Endothelial cell of umbilical vein (primary cell): ENCODE data around the gene BCAR3. TPM values are rescaled to one million over a fixed set of nuclear protein-coding genes. Genes with fewer than 3 reads are reported as not detected.

ENCODE experiments used
- BruUV-seq: library from RNA; stranded (reverse); fragments of 400-500 nt; replicated peaks from 2 replicates; lab custom pipeline; 2021; lab: Mats Ljungman, UMichigan
- CTCF ChIA-PET: fragments of 300-600, 350-600 bp; sonication (Branson Sonifier 250); formaldehyde crosslinking; loops from one replicate; lab custom pipeline; 2021; ENCODE audit warnings: antibody characterized with exemption, inconsistent platforms; lab: Charles Lee
- POLR2A ChIA-PET: fragments of 300-600, 350-600 bp; sonication (Branson Sonifier 250); formaldehyde crosslinking; loops from one replicate; lab custom pipeline; 2021; ENCODE audit warnings: antibody characterized with exemption, inconsistent platforms; lab: Charles Lee
- DNase-seq: peaks from one replicate; pipeline ENCODE4 v3.0.0-alpha.2; 2011; ENCODE audit warnings: low read depth, low spot score
- FAIRE-seq: peaks from 2 replicates; lab custom pipeline; 2011; peaks lifted over from hg19 to GRCh38; lab: Jason Lieb, UNC
- H2AFZ ChIP-seq: 2 replicates; pipeline ENCODE4 v1.6.0; 2012; ENCODE audit warnings: low read depth, low read length, control low read depth, inconsistent platforms
- H3K27ac ChIP-seq: 2 replicates; pipeline ENCODE4 v1.5.1; 2011; ENCODE audit warnings: low read depth, mild to moderate bottlenecking, control low read depth, low read length, moderate library complexity; ENCODE audit not compliant: insufficient read depth
- H3K27me3 ChIP-seq, 2 experiments: 2 replicates each; pipeline versions ENCODE4 v1.6.0 to v1.6.1; 2011; ENCODE audit warnings: low read length in 2 of 2, mixed read lengths in 1 of 2; ENCODE audit not compliant: control insufficient read depth in 2 of 2, insufficient read depth in 2 of 2
- H3K36me3 ChIP-seq, 2 experiments: 2 replicates in 1 of 2; 3 replicates in 1 of 2; pipeline ENCODE4 v1.5.1; 2011; ENCODE audit warnings: low read length in 2 of 2, mild to moderate bottlenecking in 1 of 2, moderate library complexity in 1 of 2; ENCODE audit not compliant: control insufficient read depth in 2 of 2, insufficient read depth in 2 of 2; ENCODE audit errors: extremely low read depth in 1 of 2
- H3K4me1 ChIP-seq: 3 replicates; pipeline ENCODE4 v1.5.1; 2011; ENCODE audit warnings: mild to moderate bottlenecking, low read length; ENCODE audit not compliant: control insufficient read depth, insufficient read depth; ENCODE audit errors: extremely low read depth
- H3K4me2 ChIP-seq: 2 replicates; pipeline ENCODE4 v1.6.1; 2011; ENCODE audit warnings: low read length, control low read depth, mixed read lengths; ENCODE audit not compliant: insufficient read depth
- H3K4me3 ChIP-seq, 3 experiments: fragments of 200-600 bp in 1 of 3; sonication (generic), shearing (Covaris generic) in 1 of 3; replicated peaks in 1 of 3; 2 replicates each; pipeline ENCODE4 v1.5.1; 2011 to 2016; ENCODE audit warnings: control low read depth in 3 of 3, low read length in 3 of 3, mild to moderate bottlenecking in 2 of 3, inconsistent platforms in 1 of 3, low read depth in 1 of 3, moderate library complexity in 1 of 3; ENCODE audit not compliant: insufficient read depth in 1 of 3
- H3K79me2 ChIP-seq: 2 replicates; pipeline ENCODE4 v1.6.0; 2012; ENCODE audit warnings: low read length, inconsistent platforms; ENCODE audit not compliant: control insufficient read depth, insufficient read depth
- H3K9ac ChIP-seq: replicated peaks from 2 replicates; pipeline ENCODE3; 2011; ENCODE audit warnings: low read length, control low read depth; ENCODE audit not compliant: insufficient read depth; ENCODE audit errors: extremely low read depth
- H3K9me1 ChIP-seq: replicated peaks from 3 replicates; pipeline ENCODE4 v1.6.0; 2011; ENCODE audit warnings: mild to moderate bottlenecking, low read length; ENCODE audit not compliant: control insufficient read depth, insufficient read depth; ENCODE audit errors: extremely low read depth
- H3K9me3 ChIP-seq: replicated peaks from 2 replicates; pipeline ENCODE4 v1.5.1; 2012; ENCODE audit warnings: low read length, inconsistent platforms; ENCODE audit not compliant: control insufficient read depth, insufficient read depth
- H4K20me1 ChIP-seq: replicated peaks from 2 replicates; pipeline ENCODE3; 2011; ENCODE audit warnings: mild to moderate bottlenecking, low read length; ENCODE audit not compliant: control insufficient read depth, insufficient read depth; ENCODE audit errors: extremely low read depth
- FOS ChIP-seq: IDR thresholded peaks from 2 replicates; pipeline ENCODE4 v1.6.1; 2011; ENCODE audit warnings: mild to moderate bottlenecking, low read length, moderate library complexity, borderline replicate concordance; ENCODE audit not compliant: insufficient read depth
- GATA2 ChIP-seq: IDR thresholded peaks from 2 replicates; pipeline ENCODE4 v1.7.0; 2011; ENCODE audit warnings: low read depth, mild to moderate bottlenecking, moderate library complexity, mixed read lengths, low read length; ENCODE audit not compliant: insufficient read length, insufficient read depth
- POLR2A ChIP-seq: IDR thresholded peaks from 2 replicates; pipeline ENCODE4 v1.6.1; 2012; ENCODE audit warnings: low read depth, mild to moderate bottlenecking, control low read depth, low read length
- dilution Hi-C: fragments of 300-500 bp; cut with MboI; formaldehyde crosslinking; loops from one replicate; pipeline ENCODE4 v1.15.0; 2019; ENCODE audit warnings: low sequenced_read_pairs; ENCODE audit not compliant: extremely low pct_ligation_motif_present
- intact Hi-C: fragments of 100-400 bp; cut with micrococcal nuclease; formaldehyde crosslinking; loops from one replicate; pipeline ENCODE4 v1.10.0; 2022
- polyA plus RNA-seq, 4 experiments: library from polyadenylated mRNA; depleted of rRNA in 3 of 4; stranded (reverse) in 3 of 4; unstranded in 1 of 4; fragments of >200 nt; gene quantifications; 2 replicates each; pipeline versions ENCODE4 v1.2.1 to v1.2.3, GENCODE V29; 2011 to 2012; ENCODE audit warnings: missing spikeins in 1 of 4
- total RNA-seq: library from RNA; stranded (reverse); gene quantifications from 2 replicates; pipeline ENCODE4 v1.2.3, GENCODE V29; 2021

The BCAR3 gene
- total and polyA plus RNA-seq, 2 donors (not counting 3 experiments of a cell fraction or from before 2014, with no cell fraction given) = 17.5 to 32.9 TPM

DNA sequence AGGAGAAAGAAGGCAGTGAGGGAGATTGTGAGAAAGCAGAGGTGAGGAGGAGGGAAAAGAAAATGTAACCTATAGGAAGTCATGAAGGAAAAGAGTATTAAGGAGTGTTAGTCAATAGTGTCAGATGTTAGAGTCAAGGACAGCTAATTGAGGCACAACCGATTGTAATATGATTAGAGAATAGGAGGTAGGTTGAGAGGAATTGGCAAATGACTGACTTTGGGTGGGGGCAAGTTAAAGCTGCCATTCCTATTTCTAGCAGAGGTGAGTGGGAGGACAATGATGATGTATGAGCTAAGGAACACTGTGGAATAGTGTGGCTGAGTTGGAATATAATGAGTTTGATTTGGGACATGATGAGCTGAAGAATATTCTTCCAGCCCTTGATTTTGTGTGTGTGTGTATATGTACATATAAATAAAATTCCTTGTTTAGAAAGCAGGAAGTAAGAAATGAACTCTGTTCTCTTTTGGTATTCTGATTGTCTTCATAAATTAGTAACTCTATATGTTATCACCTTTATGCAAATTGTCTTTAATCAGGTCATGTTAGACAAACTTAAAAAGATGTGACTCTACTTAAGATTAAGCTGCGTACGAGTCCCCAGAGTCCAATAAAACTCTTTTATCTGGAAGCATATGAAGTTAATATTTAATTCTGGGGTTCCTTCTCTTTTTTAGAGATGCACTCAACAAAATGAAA, 135.3 kb downstream of the BCAR3 start:
- Histone ChIP-seq H3K36me3 (peaks cover 9 to 17% of the 10 kb centered on the region in 2 experiments), H3K9ac (no peak overlapping the region), H2AFZ (no peak overlapping the region), H3K9me1 (no peaks in the 10 kb centered on the region), H4K20me1 (no peaks in the 10 kb centered on the region), H3K4me2 (no peak overlapping the region), H3K4me3 (no peak overlapping the region), H3K79me2 (no peaks in the 10 kb centered on the region), H3K9me3 (no peaks in the 10 kb centered on the region), H3K27me3 (no peaks in the 10 kb centered on the region), H3K4me1 (peaks cover 8% of the 10 kb centered on the region), H3K27ac (no peak overlapping the region)
- ChIA-PET POLR2A (no interaction called here), CTCF (interaction anchor here (1.0 to 1.4 kb wide), 4 partner anchors 8 to 93 kb away, joined by 3 to 4 read pairs (median 3); no protein-coding TSS in a partner anchor)
- no peak for FAIRE-seq
- intact Hi-C loops = no loop called here
- no peak for DNase-seq
- no peak for TF ChIP-seq GATA2
- TF ChIP-seq POLR2A = no peak
- BruUV-seq = no TSS peak
- dilution Hi-C loops = no loop called here

DNA sequence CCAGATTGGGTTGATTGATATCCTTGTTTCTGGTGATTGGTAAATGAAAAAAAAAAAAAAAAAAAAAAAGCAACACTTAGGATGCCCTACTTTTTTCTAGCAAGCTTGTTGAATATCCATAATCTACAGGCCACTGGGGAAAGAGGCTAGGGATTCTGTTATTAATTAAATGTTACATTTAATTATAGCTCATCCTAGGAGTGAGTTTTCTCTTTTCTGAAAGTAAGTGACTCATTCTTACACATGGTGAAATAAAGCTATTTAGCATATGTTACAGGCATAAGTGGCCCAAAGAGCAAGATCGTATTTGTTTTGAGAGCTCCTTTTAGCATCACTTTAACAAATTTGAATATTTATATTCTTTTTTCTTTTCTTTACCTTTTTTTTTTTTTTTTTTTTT, 139.2 kb downstream of the BCAR3 start:
- dilution Hi-C loops = no loop called here
- Histone ChIP-seq H3K79me2 (no peaks in the 10 kb centered on the region), H3K9me3 (no peaks in the 10 kb centered on the region), H3K4me2 (no peak overlapping the region), H3K27me3 (no peaks in the 10 kb centered on the region), H2AFZ (no peak overlapping the region), H4K20me1 (no peaks in the 10 kb centered on the region), H3K9ac (no peak overlapping the region), H3K4me3 (no peak overlapping the region), H3K4me1 (no peaks in the 10 kb centered on the region), H3K27ac (no peak overlapping the region), H3K36me3 (peaks cover 0 to 6% of the 10 kb centered on the region in 2 experiments), H3K9me1 (no peaks in the 10 kb centered on the region)
- POLR2A ChIA-PET = interaction anchor here (0.7 kb wide), 1 partner anchor 11 kb away, joined by 8 read pairs; no protein-coding TSS in a partner anchor
- TF ChIP-seq FOS = no peak
- FAIRE-seq (no peak), DNase-seq (no peak)
- intact Hi-C loops = no loop called here
- CTCF ChIA-PET = interaction anchor here (1.3 to 4.0 kb wide), 3 partner anchors 8 to 237 kb away, joined by 3 to 10 read pairs (median 4); no protein-coding TSS in a partner anchor
- BruUV-seq = no TSS peak
